Stimulated activated naive CD4-positive, alpha-beta T cell treated with Interleukin-2 at 50 U/mL for 16 hours (primary cell): ENCODE data around the gene CD109.
"Not testable (repeated sequence)": the region's sequence is repeated elsewhere in the genome, so short reads cannot be mapped to it uniquely, and the experiment has no call there.

Experiments used
- DNase-seq: peaks from one replicate; lab custom pipeline; 2025; lab: John Stamatoyannopoulos, UW

The CD109 gene

DNA sequence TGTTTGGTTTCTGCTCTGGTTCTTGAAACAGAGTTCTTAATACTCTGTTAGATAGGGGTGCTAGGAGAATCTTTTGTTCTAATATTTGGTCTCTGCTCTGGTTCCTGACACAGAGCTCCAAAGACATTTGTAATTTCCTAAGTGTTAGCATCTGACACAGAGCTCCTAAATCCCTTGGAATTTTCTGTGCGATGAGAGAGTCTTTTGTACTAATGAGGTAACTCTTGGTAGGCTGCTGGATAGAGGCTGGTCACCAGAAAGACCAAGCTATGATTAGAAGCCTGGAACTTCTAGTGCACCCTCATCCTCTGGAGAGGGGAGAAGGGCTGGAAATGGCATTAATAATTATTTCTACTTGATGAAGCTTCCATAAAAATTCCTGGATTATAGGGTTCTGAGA, 7.7 kb upstream of the CD109 start:
- DNase-seq, result no peak

DNA sequence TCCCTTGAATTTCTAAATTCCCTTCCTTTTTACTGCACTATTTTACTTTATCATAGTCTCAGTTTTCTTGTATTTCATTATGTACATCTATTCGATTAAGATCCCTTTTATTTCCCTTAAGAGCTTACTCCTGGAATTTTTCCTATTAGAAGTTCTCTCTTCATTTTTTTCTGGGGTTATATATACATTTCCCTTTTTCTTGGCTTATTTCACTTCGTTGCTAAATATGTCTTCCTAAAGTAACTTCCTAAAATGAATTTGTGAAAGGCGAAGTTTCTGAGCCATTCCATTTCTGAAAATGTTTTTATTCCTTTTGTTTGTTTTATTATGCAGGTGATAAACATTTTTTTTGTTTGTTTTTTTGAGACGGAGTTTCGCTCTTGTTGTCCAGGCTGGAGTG, 5.9 kb upstream of the CD109 start:
- no peak for DNase-seq

GRCh38 chr6:73691512-73691911, 4.5 kb upstream of the CD109 start:
- no peak for DNase-seq

DNA sequence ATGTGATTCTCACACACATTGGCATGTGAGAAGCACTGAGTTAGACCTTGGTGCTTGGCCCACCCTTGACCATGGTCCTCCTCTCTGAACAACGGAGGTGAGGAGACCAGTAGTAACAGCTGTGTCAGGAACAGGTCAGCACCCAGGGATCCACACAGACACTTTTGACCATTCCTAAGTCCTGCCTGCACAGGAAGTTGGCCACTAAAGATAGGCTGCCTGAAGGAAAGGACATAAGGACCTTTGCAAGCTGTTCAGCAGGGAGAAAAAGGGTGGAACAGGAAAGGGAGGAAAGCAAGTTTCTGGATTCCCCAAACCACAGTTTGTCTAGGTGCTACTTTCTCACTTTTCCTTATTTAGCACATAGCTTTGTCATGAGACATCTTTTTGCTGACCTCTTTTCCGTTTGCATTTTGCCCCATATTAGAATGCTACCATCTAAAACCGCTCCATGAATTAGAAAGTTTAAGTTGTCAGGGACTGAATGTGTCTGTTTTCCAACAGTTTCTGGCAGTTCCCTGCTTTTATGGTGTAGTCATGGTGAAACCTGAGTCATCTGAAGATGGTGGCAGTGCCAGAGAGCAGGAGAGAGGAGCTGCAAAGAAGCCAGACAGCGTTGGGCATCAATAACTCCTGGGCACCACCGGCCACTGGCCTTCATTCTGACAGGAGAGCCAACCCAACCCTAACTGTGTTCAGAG, 1.1 kb upstream of the CD109 start:
- no peak for DNase-seq

DNA sequence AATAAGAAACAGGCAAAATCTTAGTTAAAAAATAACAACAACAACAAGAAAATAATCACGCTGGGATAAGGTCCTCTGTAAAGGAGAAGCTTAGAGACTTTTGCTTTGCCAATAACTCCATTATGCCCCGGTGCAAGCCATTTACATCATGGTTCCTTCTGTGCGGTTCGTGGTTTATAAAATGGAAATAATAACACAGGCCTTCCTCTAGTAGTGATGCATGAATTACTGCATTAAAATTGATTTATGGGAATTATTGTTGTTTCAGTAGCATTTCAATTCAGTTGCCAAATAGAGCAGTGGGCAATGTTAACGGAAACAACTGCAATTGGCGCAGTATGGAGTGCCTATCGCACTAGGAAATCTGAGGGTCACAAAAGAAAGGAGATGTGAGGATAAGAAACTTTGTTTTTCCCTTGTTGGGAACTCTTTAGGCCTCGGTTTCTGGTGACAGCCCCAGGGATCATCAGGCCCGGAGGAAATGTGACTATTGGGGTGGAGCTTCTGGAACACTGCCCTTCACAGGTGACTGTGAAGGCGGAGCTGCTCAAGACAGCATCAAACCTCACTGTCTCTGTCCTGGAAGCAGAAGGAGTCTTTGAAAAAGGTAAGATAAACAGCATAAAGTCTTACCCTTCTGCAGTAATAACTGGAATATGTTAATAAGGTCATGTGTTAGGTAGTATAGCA, 1.1 kb downstream of the CD109 start:
- DNase-seq, result no peak

- no peak for DNase-seq
Observed at GRCh38 chr6:73699676-73700459, 3.9 kb downstream of the CD109 start.

DNA sequence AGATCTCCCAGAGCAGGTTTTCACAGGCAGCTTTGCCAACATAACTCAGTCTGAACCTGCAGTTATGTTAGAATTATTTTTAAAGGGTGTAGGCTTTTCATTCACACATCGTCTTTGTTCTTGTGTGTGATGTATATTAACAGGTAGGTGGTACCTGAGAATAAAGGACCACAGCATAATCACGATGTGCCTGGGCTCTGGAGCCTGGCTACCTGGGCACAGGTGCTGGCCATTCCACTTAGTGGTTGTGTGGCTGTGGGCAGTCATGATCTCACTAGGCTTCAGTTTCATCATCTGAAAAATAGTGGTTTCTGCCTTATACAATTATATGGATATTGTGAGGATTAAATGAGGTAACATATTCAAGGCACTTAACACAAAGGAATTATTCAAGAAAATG, 6.4 kb downstream of the CD109 start:
- DNase-seq, result no peak

DNA sequence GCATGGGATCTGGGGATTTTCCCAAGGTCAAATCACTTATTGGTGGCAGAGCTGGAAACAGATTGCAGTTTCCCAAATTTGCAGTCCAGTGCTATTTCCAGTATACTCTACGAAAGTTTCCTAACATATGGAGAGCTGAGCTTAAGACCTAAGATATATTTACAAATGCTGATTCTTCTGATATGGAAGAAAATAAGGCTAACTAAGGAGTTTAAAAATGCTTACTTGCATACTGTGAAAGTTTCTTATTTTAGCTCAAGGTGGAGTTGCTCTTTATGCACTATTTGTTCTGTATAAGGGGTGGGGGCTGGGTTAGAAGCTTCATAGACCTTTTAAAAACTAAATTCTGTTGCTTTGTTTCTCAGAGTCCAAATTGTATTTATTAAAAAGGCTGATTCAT, 7.5 kb downstream of the CD109 start:
- no peak for DNase-seq

GRCh38 chr6:73704260-73704659, 8.3 kb downstream of the CD109 start:
- peak; percentile 43 for DNase-seq

GRCh38 chr6:73704798-73705197, 8.8 kb downstream of the CD109 start:
- no peak for DNase-seq

DNA sequence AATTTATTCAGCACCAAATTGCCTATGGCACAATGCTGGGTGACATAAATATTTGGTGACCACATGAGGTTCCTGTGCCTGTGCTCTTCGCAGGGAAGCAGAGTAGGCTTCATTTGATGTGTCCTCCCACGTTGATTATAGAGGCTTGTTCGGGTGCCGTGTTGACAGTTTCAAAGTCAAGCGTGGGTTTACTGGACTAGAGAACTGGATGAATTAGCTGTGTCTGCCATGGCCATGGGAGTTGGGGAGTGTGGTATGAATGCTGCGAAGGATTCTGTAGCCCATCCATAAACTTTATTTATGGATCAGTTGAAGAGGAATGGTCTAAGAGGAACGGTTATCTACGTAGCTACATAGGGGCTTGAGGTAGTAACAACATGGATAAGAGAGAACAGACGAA, 11.0 kb downstream of the CD109 start:
- no peak for DNase-seq

DNA sequence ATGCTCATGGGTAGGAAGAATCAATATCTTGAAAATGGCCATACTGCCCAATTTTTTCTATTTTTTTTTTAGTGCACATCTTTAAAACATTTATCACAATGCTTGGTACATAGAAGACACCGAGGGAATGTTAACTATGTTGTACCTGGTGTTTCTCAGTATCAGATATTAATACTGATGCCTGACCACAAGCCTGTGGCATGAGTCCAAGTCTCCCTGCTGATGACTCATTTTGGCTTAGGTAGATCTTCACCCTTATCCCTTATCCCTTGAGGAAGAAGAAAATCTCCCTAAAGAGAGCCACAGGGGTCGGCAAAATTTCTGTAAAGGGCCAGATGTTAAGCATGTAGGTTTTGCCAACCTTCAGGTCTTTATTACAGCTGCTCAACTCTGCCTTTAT, 14.5 kb downstream of the CD109 start:
- no peak for DNase-seq

DNA sequence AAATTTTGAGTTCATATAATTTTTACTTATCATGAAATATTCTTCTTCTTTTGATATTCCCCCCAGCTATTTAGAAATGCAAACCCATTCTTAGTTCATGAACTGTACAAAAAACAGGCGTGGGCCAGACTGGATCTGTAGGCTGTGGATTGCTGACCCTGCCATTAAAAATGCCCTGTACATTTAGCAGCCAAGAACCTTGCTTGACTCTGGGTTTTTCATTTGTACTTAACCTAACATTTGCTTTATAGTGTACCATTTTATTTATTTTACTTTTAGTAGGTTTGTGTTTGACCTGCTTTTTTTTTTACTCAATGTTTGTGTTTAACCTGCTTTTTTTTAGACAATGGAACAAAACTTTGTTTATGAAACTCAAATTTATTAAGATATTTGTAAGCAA, 14.9 kb downstream of the CD109 start:
- DNase-seq, result no peak

- DNase-seq, result no peak
Observed at GRCh38 chr6:73712535-73713173, 16.7 kb downstream of the CD109 start.

GRCh38 chr6:73713426-73714147, 17.6 kb downstream of the CD109 start:
- no peak for DNase-seq

GRCh38 chr6:73715111-73715508, 19.1 kb downstream of the CD109 start:
- DNase-seq, result not testable (repeated sequence)

- DNase-seq, result no peak
Observed at GRCh38 chr6:73719046-73719445, 23.0 kb downstream of the CD109 start.

GRCh38 chr6:73722318-73723060, 26.5 kb downstream of the CD109 start:
- DNase-seq, result peak; percentile 7

DNA sequence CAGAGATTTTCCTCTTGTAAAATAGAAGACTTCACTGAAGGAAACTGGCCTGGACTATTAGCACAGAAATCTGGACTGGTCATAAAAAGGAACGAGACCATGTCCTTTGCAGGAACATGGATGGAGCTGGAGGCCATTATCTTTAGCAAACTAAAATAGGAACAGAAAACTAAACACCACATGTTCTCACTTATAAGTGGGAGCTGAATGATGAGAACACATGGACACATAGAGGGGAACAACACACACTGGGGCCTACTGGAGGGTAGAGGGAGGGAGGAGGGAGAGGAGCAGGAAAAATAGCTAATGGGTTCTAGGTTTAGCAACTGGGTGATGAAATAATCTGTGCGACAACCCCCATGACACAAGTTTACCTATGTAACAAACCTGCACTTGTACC, 27.5 kb downstream of the CD109 start:
- DNase-seq, result not testable (repeated sequence)

DNA sequence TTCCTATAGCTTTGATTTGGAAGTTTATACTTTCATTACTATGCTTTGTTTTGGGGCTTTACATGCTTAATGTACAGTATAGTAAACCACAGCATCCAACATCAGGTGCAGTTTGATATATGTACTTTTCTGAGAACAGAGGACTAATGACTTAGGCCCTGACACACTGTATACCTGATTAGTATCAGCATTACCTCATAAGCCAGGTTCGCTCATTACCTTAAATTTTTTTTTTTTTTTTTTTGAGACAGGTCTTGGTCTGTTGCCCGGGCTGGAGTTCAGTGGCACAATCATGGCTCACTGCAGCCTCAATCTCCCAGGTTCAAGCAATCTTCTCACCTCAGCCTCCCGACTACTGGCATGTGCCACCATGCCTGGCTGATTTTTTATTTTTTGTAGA, 28.4 kb downstream of the CD109 start:
- no peak for DNase-seq

DNA sequence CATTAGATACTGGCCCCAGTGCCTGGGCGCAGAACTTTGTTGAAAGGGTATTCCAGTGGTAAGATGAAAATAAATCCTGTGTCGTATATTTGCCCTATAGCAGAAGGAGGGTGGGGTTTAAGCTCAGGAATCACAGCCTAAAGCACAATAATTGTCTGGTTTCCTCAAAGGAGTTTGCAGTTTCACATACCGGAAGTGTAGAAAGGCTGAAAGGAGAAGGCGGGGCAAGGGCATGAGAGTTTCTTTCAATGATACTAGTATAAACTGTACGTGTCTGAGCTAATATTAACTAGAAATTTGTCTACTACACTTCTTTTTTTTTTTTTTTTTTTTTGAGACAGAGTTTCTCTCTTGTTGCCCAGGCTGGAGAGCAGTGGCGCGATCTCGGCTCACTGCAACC, 29.2 kb downstream of the CD109 start:
- DNase-seq, result not testable (repeated sequence)
